ENCODE measurements around the gene MCRIP2. TPM values are rescaled to one million over a fixed set of nuclear protein-coding genes. Genes with fewer than 3 reads are reported as not detected.
A peak's percentile ranks its signal among the peaks of the same experiment; 100 is the strongest.

The MCRIP2 gene
- total RNA-seq, 1 donor from 2014 or later: 27.0 TPM

DNA sequence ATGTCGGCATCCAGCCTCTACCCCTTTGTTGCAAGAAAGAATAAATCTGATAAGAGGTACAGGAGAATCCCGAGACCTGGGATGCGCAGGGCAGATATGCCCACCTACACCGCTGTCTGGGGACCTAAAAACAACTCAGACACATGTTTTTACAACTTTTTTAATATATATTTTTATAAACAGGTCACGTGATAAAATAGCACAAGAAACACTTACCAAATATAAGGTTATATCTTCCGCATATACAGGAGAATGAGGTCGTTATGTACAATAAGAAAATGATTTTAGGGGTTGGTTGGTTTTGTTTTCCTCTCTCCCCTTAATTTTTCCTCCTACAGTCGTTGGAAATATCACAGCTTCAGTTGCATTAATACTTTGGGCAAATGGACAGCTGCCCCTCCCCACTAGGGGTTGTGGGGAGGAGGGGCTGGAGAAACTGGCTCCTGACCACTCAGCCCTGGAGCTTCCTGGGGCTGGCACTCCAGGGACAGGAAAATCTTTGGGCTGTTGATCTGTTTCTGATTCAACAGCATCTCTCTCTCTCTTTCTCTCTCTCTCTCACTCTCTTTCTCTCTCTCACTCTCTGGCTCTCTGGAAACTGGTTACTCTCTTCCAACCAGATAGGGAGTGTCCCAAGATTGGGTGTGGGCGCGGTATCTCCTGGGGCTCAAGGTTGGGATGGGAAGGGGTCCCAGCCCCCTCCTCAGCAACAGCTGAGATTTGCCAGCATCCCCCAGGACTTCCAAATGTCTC, 50.9 kb downstream of the MCRIP2 start:
- no peak for DNase-seq (ENCODE audit: extremely low spot score in 2 of 2)
- H3K9me3 ChIP-seq: no peaks in the 10 kb centered on the region
- H3K36me3 ChIP-seq: no peaks in the 10 kb centered on the region
- peaks cover 9% of the 10 kb centered on the region for H3K27me3 ChIP-seq
- H3K27ac ChIP-seq: no peak overlapping the region
- H3K4me3 ChIP-seq: no peak overlapping the region
- TF ChIP-seq, protein P1, sequence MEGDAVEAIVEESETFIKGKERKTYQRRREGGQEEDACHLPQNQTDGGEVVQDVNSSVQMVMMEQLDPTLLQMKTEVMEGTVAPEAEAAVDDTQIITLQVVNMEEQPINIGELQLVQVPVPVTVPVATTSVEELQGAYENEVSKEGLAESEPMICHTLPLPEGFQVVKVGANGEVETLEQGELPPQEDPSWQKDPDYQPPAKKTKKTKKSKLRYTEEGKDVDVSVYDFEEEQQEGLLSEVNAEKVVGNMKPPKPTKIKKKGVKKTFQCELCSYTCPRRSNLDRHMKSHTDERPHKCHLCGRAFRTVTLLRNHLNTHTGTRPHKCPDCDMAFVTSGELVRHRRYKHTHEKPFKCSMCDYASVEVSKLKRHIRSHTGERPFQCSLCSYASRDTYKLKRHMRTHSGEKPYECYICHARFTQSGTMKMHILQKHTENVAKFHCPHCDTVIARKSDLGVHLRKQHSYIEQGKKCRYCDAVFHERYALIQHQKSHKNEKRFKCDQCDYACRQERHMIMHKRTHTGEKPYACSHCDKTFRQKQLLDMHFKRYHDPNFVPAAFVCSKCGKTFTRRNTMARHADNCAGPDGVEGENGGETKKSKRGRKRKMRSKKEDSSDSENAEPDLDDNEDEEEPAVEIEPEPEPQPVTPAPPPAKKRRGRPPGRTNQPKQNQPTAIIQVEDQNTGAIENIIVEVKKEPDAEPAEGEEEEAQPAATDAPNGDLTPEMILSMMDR (IDR thresholded peaks at IDR 0.05): no peak
- TF ChIP-seq POLR2AphosphoS5 (IDR thresholded peaks at IDR 0.05; ENCODE audit: insufficient read depth in 1 of 2, low read depth in 1 of 2): no peak
- no peak for TF ChIP-seq POLR2A (IDR thresholded peaks at IDR 0.05)
- intact Hi-C loops (cut with DNase I): no loop called here
- peaks cover 59% of the 10 kb centered on the region for H3K4me1 ChIP-seq

DNA sequence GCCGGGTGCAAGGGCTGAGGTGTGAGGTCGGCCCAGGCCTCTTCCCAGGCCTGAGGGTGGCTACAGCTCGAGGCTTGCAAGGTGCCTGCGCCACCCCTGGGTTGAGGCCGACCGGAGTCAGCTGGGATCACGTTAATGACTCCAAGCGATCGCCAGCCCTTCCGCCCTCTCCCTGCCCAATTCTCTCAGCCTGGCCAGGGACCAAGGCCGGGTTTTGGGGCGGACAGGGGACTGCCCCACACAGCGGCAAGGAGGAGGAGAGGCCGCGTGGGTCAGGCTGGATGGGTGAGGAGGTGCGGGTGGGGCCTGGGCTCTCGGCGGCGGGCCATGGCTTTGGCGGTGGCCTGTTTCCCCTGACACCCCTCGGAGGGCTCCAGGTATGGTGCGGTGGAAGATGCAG, 51.7 kb downstream of the MCRIP2 start:
- TF ChIP-seq, protein P1 (IDR thresholded peaks at IDR 0.05): no peak
- no peak for TF ChIP-seq POLR2AphosphoS5 (IDR thresholded peaks at IDR 0.05; ENCODE audit: insufficient read depth in 1 of 2, low read depth in 1 of 2)
- no peak for TF ChIP-seq POLR2A (IDR thresholded peaks at IDR 0.05)
- DNase-seq (ENCODE audit: extremely low spot score in 2 of 2): no peak
- Histone ChIP-seq H3K9me3 (no peaks in the 10 kb centered on the region), H3K36me3 (no peaks in the 10 kb centered on the region), H3K4me3 (no peak overlapping the region), H3K27me3 (peaks cover 9% of the 10 kb centered on the region), H3K27ac (no peak overlapping the region), H3K4me1 (peaks cover 59% of the 10 kb centered on the region)
- intact Hi-C loops (cut with DNase I): no loop called here

DNA sequence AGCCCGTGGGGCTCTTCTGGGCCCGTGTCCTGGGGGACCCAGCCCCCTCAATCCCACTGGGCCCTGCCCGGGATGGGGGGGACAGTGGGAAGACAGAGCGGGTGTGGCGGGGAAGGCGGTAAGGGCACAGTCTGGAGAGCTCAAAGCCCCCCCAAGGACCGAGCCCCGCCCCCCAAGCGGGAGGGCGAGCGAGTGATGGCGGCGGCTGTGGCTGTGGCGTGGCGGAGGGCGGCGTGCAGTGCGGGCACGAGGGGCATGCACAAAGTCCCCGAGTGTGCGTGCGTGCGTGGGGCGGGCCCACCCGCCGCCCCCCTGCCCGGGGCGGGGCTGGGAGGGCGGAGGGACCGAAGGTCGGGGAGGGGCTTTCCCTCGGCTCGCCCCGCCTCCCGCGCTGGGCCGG, 52.1 kb downstream of the MCRIP2 start:
- TF ChIP-seq, protein P1 (IDR thresholded peaks at IDR 0.05): no peak
- no peak for TF ChIP-seq POLR2AphosphoS5 (IDR thresholded peaks at IDR 0.05; ENCODE audit: insufficient read depth in 1 of 2, low read depth in 1 of 2)
- no peak for TF ChIP-seq POLR2A (IDR thresholded peaks at IDR 0.05)
- Histone ChIP-seq H3K27me3 (peaks cover 9% of the 10 kb centered on the region), H3K9me3 (no peaks in the 10 kb centered on the region), H3K4me1 (peaks cover 56% of the 10 kb centered on the region), H3K36me3 (no peaks in the 10 kb centered on the region), H3K27ac (no peak overlapping the region), H3K4me3 (peak overlapping the region; percentile 7 to 38)
- intact Hi-C loops (cut with DNase I): no loop called here
- DNase-seq (ENCODE audit: extremely low spot score in 2 of 2): no peak

DNA sequence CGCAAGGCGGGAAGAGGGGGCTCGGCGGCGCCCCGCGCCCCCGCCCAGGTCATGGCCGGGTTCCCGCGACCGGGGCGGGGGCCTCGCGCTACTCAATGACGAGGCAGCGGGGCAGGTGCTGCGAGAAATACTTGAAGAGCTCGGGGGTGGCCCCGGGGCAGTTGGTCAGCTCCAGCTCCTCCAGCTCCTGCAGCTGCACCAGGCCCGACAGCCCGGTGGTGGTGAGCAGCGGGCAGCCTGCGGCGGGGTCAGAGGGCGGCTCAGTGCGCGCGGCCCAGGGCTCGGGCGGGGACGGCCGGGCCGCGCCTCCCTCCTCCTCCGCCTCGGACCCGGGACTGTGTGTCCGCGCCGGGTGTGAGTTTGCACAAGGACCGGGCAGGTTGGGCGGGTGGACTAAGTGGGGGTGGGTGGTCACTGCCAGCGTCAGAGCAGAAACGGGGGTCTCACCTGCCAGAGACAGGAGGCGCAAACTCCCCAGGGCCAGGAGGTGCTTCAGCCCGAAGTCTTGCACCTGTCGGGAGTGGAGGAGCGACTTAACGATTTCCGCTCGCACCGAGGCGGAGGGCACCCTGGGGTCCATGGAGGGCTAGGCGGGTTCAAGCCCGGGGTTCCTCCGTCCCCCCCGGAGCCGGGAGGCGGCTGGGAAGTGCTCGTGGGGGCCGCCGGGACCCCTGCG, 52.7 kb downstream of the MCRIP2 start:
- H3K36me3 ChIP-seq: no peaks in the 10 kb centered on the region
- H3K4me3 ChIP-seq: peak overlapping the region; percentile 38 to 40
- intact Hi-C loops (cut with DNase I): no loop called here
- no peak overlapping the region for H3K27ac ChIP-seq
- DNase-seq (ENCODE audit: extremely low spot score in 2 of 2): no peak
- H3K4me1 ChIP-seq: peaks cover 50% of the 10 kb centered on the region
- no peaks in the 10 kb centered on the region for H3K9me3 ChIP-seq
- TF ChIP-seq POLR2AphosphoS5 (IDR thresholded peaks at IDR 0.05; ENCODE audit: insufficient read depth in 1 of 2, low read depth in 1 of 2) (no peak), POLR2A (IDR thresholded peaks at IDR 0.05) (no peak)
- TF ChIP-seq, protein P1 (IDR thresholded peaks at IDR 0.05): no peak
- peaks cover 9% of the 10 kb centered on the region for H3K27me3 ChIP-seq

DNA sequence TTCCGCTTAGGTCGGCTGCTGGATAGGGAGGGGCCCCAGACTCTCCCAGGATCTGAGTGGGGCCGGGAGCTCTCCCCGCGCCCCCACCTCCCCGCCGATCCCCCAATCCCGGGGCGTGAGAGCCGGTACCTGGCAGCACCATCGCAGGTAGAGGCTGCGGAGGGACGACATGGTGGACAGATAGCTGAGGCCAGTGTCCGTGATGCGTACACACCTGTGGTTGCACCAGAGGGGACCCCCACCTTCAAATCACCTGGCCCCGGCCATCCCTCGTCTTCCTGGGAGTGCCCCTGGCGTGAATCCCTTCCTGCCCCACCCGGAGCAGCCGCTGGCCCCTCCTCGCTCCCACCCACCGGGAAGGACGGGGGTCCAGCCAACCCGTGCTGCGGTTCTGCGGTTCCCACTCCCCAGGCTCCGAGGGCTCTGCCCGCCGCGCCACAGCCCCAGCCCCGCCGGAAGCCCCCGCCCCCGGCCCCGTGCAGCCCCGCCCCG, 53.3 kb downstream of the MCRIP2 start:
- no peak for DNase-seq (ENCODE audit: extremely low spot score in 2 of 2)
- Histone ChIP-seq H3K4me1 (peaks cover 44% of the 10 kb centered on the region), H3K9me3 (no peaks in the 10 kb centered on the region), H3K27ac (no peak overlapping the region), H3K27me3 (peaks cover 9% of the 10 kb centered on the region), H3K4me3 (peak overlapping the region; percentile 38 to 40), H3K36me3 (no peaks in the 10 kb centered on the region)
- no peak for TF ChIP-seq POLR2AphosphoS5 (IDR thresholded peaks at IDR 0.05; ENCODE audit: insufficient read depth in 1 of 2, low read depth in 1 of 2)
- TF ChIP-seq, protein P1 (IDR thresholded peaks at IDR 0.05): no peak
- no peak for TF ChIP-seq POLR2A (IDR thresholded peaks at IDR 0.05)
- intact Hi-C loops (cut with DNase I): no loop called here
